Panc1 (cell line): ENCODE results near the gene CDK14. TPM values are rescaled to one million over a fixed set of nuclear protein-coding genes. Genes with fewer than 3 reads are reported as not detected.

ENCODE experiments used
- ATAC-seq: fragments of 200-7000 bp; cut with Tn5 transposase; 2 replicates; pipeline ENCODE4 v1.9.1; 2020; ENCODE audit warnings: mild to moderate bottlenecking, moderate library complexity
- BruUV-seq: library from RNA; stranded (reverse); fragments of 400-500 nt; replicated peaks from 2 replicates; lab custom pipeline; 2021; lab: Mats Ljungman, UMichigan
- CTCF ChIA-PET: fragments of 300-600 bp; sonication (Branson Sonifier 250); formaldehyde crosslinking; loops from one replicate; lab custom pipeline; 2022; ENCODE audit warnings: antibody characterized with exemption; lab: Charles Lee
- POLR2A ChIA-PET: fragments of 300-600 bp; sonication (Branson Sonifier 250); formaldehyde crosslinking; loops from one replicate; lab custom pipeline; 2022; ENCODE audit warnings: antibody characterized with exemption; lab: Charles Lee
- DNase-seq: peaks from one replicate; pipeline ENCODE4 v3.0.0-alpha.2; 2010; ENCODE audit warnings: low read depth, low spot score
- H3K27ac ChIP-seq: 2 replicates; pipeline ENCODE4 v1.5.1; 2011; ENCODE audit warnings: mild to moderate bottlenecking, low read length, inconsistent platforms
- H3K27me3 ChIP-seq: fragments of 200-500 bp; sonication (Bioruptor generic); 2 replicates; pipeline ENCODE4 v1.6.0; 2014; ENCODE audit warnings: low read length, inconsistent platforms; ENCODE audit not compliant: control insufficient read depth, insufficient read depth
- H3K36me3 ChIP-seq: fragments of 200-500 bp; sonication (Bioruptor generic); 2 replicates; pipeline ENCODE4 v1.5.1; 2014; ENCODE audit warnings: inconsistent platforms, mild to moderate bottlenecking, low read length, moderate library complexity; ENCODE audit not compliant: control insufficient read depth, insufficient read depth
- H3K4me1 ChIP-seq: 2 replicates; pipeline ENCODE4 v1.5.1; 2011; ENCODE audit warnings: inconsistent platforms, mild to moderate bottlenecking, low read length, moderate library complexity; ENCODE audit not compliant: control insufficient read depth, insufficient read depth
- H3K4me3 ChIP-seq, 2 experiments: 2 replicates each; pipeline ENCODE4 v1.5.1; 2011 to 2012; ENCODE audit warnings: low read depth in 2 of 2, low read length in 2 of 2, mild to moderate bottlenecking in 2 of 2, inconsistent platforms in 1 of 2, moderate library complexity in 1 of 2
- H3K9me3 ChIP-seq: fragments of 200-500 bp; sonication (Bioruptor generic); 2 replicates; pipeline ENCODE4 v1.5.1; 2014; ENCODE audit warnings: low read depth, mild to moderate bottlenecking, inconsistent platforms, low read length, moderate library complexity; ENCODE audit not compliant: control insufficient read depth, insufficient read depth
- CTCF ChIP-seq: fragments of 450-650 bp; IDR thresholded peaks from 2 replicates; pipeline ENCODE4 v1.5.1; 2017; ENCODE audit warnings: mild to moderate bottlenecking
- POLR2AphosphoS5 ChIP-seq: IDR thresholded peaks from 2 replicates; pipeline ENCODE4 v1.6.1; 2012; ENCODE audit warnings: mild to moderate bottlenecking, low read depth, low read length, moderate library complexity
- REST ChIP-seq, 2 experiments: IDR thresholded peaks; 2 replicates each; pipeline ENCODE4 v1.6.1; 2011 to 2012; ENCODE audit warnings: low read depth in 2 of 2, control low read depth in 1 of 2, low read length in 1 of 2, mild to moderate bottlenecking in 1 of 2, moderate library complexity in 1 of 2; ENCODE audit not compliant: insufficient read depth in 1 of 2
- SIN3A ChIP-seq: IDR thresholded peaks from 2 replicates; pipeline ENCODE4 v1.6.1; 2012; ENCODE audit warnings: low read depth, mild to moderate bottlenecking, low read length, moderate library complexity, borderline replicate concordance; ENCODE audit not compliant: insufficient read depth
- TCF7L2 ChIP-seq: IDR thresholded peaks from 2 replicates; pipeline ENCODE4 v1.6.1; 2011; ENCODE audit warnings: mild to moderate bottlenecking, low read depth, low read length, inconsistent platforms
- in situ Hi-C: cut with HindIII; loops from 2 replicates; pipeline ENCODE4 v1.10.0; 2016; ENCODE audit warnings: low sequenced_read_pairs, low pct_unique_long_range_greater_than_20kb
- intact Hi-C: fragments of 100-400 bp; cut with micrococcal nuclease; formaldehyde crosslinking; loops from one replicate; pipeline ENCODE4 v1.10.0; 2022; ENCODE audit not compliant: unreplicated experiment
- total RNA-seq: library from RNA; stranded (reverse); gene quantifications from one replicate; pipeline ENCODE4 v1.2.1, GENCODE V29; 2021; ENCODE audit not compliant: unreplicated experiment

Gene CDK14
- total RNA-seq, 1 experiment from 2014 or later, result 3.0 TPM

GRCh38 chr7:91199601-91200000 lies 603.5 kb downstream of the CDK14 start:
- ChIA-PET POLR2A (no interaction called here), CTCF (no interaction called here)
- no peaks in the 10 kb centered on the region for H3K9me3 ChIP-seq
- in situ Hi-C loops, result no loop called here
- no peaks in the 10 kb centered on the region for H3K27me3 ChIP-seq
- no peaks in the 10 kb centered on the region for H3K36me3 ChIP-seq
- no peaks in the 10 kb centered on the region for H3K4me1 ChIP-seq
- DNase-seq (no peak), ATAC-seq (no peak)
- intact Hi-C loops, result no loop called here
- TF ChIP-seq POLR2AphosphoS5 (no peak), REST (IDR thresholded peaks at IDR 0.05; ENCODE audit: insufficient read depth in 1 of 2, low read depth in 2 of 2, low read length in 1 of 2) (no peak), TCF7L2 (no peak), CTCF (no peak), SIN3A (no peak)
- no peak overlapping the region for H3K27ac ChIP-seq
- no peak overlapping the region for H3K4me3 ChIP-seq
- no TSS peak for BruUV-seq

GRCh38 chr7:91201442-91202113 lies 605.5 kb downstream of the CDK14 start:
- Histone ChIP-seq H3K4me3 (no peak overlapping the region), H3K27me3 (no peaks in the 10 kb centered on the region), H3K9me3 (no peaks in the 10 kb centered on the region), H3K4me1 (no peaks in the 10 kb centered on the region), H3K27ac (no peak overlapping the region), H3K36me3 (no peaks in the 10 kb centered on the region)
- in situ Hi-C loops, result no loop called here
- intact Hi-C loops, result no loop called here
- TF ChIP-seq SIN3A (no peak), REST (IDR thresholded peaks at IDR 0.05; ENCODE audit: insufficient read depth in 1 of 2, low read depth in 2 of 2, low read length in 1 of 2) (no peak), POLR2AphosphoS5 (no peak), CTCF (no peak), TCF7L2 (no peak)
- POLR2A ChIA-PET, result no interaction called here
- ATAC-seq (no peak), DNase-seq (no peak)
- CTCF ChIA-PET, result no interaction called here
- no TSS peak for BruUV-seq
